Measurements from ENCODE around the gene SIRT1. TPM values are rescaled to one million over a fixed set of nuclear protein-coding genes. Genes with fewer than 3 reads are reported as not detected.

Gene SIRT1
- total and polyA plus RNA-seq, 10 of the 15 experiments (the other 5 are each of a cell fraction or from before 2014, with no cell fraction given) = 3.6 to 14.2 (median 10.2) TPM

DNA sequence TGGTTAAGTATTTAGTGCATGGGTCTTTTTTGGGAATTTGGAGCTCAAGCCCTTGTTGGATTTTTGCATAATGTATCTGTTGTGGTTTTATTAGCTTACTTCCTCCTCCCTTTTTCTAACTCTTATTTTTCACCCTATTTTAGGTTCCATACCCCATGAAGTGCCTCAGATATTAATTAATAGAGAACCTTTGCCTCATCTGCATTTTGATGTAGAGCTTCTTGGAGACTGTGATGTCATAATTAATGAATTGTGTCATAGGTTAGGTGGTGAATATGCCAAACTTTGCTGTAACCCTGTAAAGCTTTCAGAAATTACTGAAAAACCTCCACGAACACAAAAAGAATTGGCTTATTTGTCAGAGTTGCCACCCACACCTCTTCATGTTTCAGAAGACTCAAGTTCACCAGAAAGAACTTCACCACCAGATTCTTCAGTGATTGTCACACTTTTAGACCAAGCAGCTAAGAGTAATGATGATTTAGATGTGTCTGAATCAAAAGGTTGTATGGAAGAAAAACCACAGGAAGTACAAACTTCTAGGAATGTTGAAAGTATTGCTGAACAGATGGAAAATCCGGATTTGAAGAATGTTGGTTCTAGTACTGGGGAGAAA is 28.0 kb downstream of the SIRT1 start:
- H4K20me1 ChIP-seq (ENCODE audit: control insufficient read depth, insufficient read depth) = no peaks in the 10 kb centered on the region
- ChIA-PET RAD21 (ENCODE audit: unreplicated experiment) (interaction anchor here (0.9 kb wide), 1 partner anchor 124 kb away, joined by 3 read pairs; no protein-coding TSS in a partner anchor), CTCF (interaction anchor here (1.1 to 1.6 kb wide), 3 partner anchors 23 to 124 kb away, joined by 3 to 5 read pairs (median 3); no protein-coding TSS in a partner anchor), POLR2A (interaction anchor here (0.6 kb wide), 1 partner anchor 22 kb away, joined by 3 read pairs; no protein-coding TSS in a partner anchor), SMC1A (ENCODE audit: uncharacterized antibody, unreplicated experiment) (interaction anchor here (0.6 to 2.1 kb wide), 4 partner anchors 8 to 226 kb away, joined by 3 to 6 read pairs (median 3); no protein-coding TSS in a partner anchor)
- WGBS (ENCODE audit: insufficient coverage, insufficient replicate concordance, low lambda C conversion rate, missing lambda C conversion rate) = 74% methylated on average over 2 of the region's 2 CpGs
- TF ChIP-seq MTA3 (IDR thresholded peaks at IDR 0.05; ENCODE audit: borderline replicate concordance, low read length) (no peak), MXI1 (IDR thresholded peaks at IDR 0.05; ENCODE audit: low read depth, low read length) (no peak)
- TF ChIP-seq, protein P1, sequence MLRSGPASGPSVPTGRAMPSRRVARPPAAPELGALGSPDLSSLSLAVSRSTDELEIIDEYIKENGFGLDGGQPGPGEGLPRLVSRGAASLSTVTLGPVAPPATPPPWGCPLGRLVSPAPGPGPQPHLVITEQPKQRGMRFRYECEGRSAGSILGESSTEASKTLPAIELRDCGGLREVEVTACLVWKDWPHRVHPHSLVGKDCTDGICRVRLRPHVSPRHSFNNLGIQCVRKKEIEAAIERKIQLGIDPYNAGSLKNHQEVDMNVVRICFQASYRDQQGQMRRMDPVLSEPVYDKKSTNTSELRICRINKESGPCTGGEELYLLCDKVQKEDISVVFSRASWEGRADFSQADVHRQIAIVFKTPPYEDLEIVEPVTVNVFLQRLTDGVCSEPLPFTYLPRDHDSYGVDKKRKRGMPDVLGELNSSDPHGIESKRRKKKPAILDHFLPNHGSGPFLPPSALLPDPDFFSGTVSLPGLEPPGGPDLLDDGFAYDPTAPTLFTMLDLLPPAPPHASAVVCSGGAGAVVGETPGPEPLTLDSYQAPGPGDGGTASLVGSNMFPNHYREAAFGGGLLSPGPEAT (IDR thresholded peaks at IDR 0.05; ENCODE audit: low read depth) = no peak
- intact Hi-C loops (cut with micrococcal nuclease; ENCODE audit: unreplicated experiment) = no loop called here
- no peak for DNase-seq (ENCODE audit: low read depth, low spot score)
- no peak for ATAC-seq
- H3K4me1 ChIP-seq (ENCODE audit: control insufficient read depth, insufficient read depth, low read length) = no peaks in the 10 kb centered on the region
- no peak overlapping the region for H3K4me2 ChIP-seq (ENCODE audit: control insufficient read depth, insufficient read depth)
- no peaks in the 10 kb centered on the region for H3K79me2 ChIP-seq (ENCODE audit: control insufficient read depth, insufficient read depth, low read length)
- peaks cover 2 to 16% of the 10 kb centered on the region in 2 experiments for H3K36me3 ChIP-seq (ENCODE audit: control insufficient read depth in 2 of 2, insufficient read depth in 2 of 2, low read length in 1 of 2)
- H3K9me3 ChIP-seq (replicated peaks; ENCODE audit: control insufficient read depth, insufficient read depth, low read length) = no peaks in the 10 kb centered on the region
- H3K27ac ChIP-seq (ENCODE audit: control insufficient read depth, insufficient read depth) = no peak overlapping the region
- no peaks in the 10 kb centered on the region for H3K27me3 ChIP-seq (replicated peaks in 1 of 2; ENCODE audit: control insufficient read depth in 2 of 2, insufficient read depth in 2 of 2, low read length in 1 of 2)
- BruUV-seq (replicated peaks) = no TSS peak
- no peak overlapping the region for H3K4me3 ChIP-seq
- FAIRE-seq = no peak
- in situ Hi-C loops (cut with MboI) = no loop called here
- H3K9ac ChIP-seq (ENCODE audit: control insufficient read depth, insufficient read depth, low read length) = no peak overlapping the region
- no peak overlapping the region for H2AFZ ChIP-seq (ENCODE audit: control insufficient read depth, low read depth, low read length)

DNA sequence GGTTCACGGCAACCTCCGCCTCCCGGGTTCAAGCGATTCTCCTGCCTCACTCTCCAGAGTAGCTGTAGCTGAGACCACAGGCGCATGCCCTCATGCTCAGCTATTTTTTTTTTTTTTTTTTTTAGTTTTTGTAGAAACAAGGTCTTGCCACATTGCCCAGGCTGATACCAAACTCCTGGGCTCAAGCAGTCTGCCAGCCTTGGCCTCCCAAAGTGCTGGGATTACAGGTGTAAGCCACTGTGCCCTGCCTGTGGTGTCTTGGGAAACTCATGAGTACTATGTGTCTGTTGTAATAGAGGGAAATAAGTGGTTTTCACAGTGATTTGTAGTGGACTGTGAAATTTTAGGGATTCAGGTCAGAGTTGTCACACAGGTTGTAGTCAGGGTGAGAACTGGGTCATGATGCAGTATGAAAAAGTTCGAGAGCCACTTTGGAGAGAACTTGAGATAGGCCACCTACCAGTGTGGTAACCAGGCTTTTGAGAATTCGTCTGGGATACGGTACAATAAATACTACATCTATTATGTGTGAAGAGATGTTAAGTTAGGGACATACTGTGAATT is 30.4 kb downstream of the SIRT1 start:
- Histone ChIP-seq H3K36me3 (ENCODE audit: control insufficient read depth in 2 of 2, insufficient read depth in 2 of 2, low read length in 1 of 2) (peaks cover 5 to 20% of the 10 kb centered on the region in 2 experiments), H3K9ac (ENCODE audit: control insufficient read depth, insufficient read depth, low read length) (no peak overlapping the region), H3K27ac (ENCODE audit: control insufficient read depth, insufficient read depth) (no peak overlapping the region), H2AFZ (ENCODE audit: control insufficient read depth, low read depth, low read length) (no peak overlapping the region), H4K20me1 (ENCODE audit: control insufficient read depth, insufficient read depth) (no peaks in the 10 kb centered on the region), H3K4me2 (ENCODE audit: control insufficient read depth, insufficient read depth) (no peak overlapping the region), H3K27me3 (replicated peaks in 1 of 2; ENCODE audit: control insufficient read depth in 2 of 2, insufficient read depth in 2 of 2, low read length in 1 of 2) (no peaks in the 10 kb centered on the region), H3K4me1 (ENCODE audit: control insufficient read depth, insufficient read depth, low read length) (no peaks in the 10 kb centered on the region), H3K9me3 (replicated peaks; ENCODE audit: control insufficient read depth, insufficient read depth, low read length) (no peaks in the 10 kb centered on the region), H3K4me3 (no peak overlapping the region), H3K79me2 (ENCODE audit: control insufficient read depth, insufficient read depth, low read length) (no peaks in the 10 kb centered on the region)
- no peak for DNase-seq (ENCODE audit: low read depth, low spot score)
- ATAC-seq = no peak
- RAD21 ChIA-PET (ENCODE audit: unreplicated experiment) = no interaction called here
- SMC1A ChIA-PET (ENCODE audit: uncharacterized antibody, unreplicated experiment) = interaction anchor here (0.6 to 0.9 kb wide), 2 partner anchors 60 to 241 kb away, joined by 3 read pairs; no protein-coding TSS in a partner anchor
- in situ Hi-C loops (cut with MboI) = no loop called here
- POLR2A ChIA-PET = no interaction called here
- TF ChIP-seq PAX5 (IDR thresholded peaks at IDR 0.05; ENCODE audit: borderline replicate concordance, low read depth, low read length) = no peak
- TF ChIP-seq NFYA (IDR thresholded peaks at IDR 0.05; ENCODE audit: borderline replicate concordance, low read depth, low read length) = no peak
- WGBS (ENCODE audit: insufficient coverage, insufficient replicate concordance, low lambda C conversion rate, missing lambda C conversion rate) = 97% methylated on average over 8 of the region's 8 CpGs
- CTCF ChIA-PET = no interaction called here
- intact Hi-C loops (cut with micrococcal nuclease; ENCODE audit: unreplicated experiment) = no loop called here
- no peak for FAIRE-seq
- no TSS peak for BruUV-seq (replicated peaks)
